ENCODE measurements around the gene PDPN.

Gene PDPN

DNA sequence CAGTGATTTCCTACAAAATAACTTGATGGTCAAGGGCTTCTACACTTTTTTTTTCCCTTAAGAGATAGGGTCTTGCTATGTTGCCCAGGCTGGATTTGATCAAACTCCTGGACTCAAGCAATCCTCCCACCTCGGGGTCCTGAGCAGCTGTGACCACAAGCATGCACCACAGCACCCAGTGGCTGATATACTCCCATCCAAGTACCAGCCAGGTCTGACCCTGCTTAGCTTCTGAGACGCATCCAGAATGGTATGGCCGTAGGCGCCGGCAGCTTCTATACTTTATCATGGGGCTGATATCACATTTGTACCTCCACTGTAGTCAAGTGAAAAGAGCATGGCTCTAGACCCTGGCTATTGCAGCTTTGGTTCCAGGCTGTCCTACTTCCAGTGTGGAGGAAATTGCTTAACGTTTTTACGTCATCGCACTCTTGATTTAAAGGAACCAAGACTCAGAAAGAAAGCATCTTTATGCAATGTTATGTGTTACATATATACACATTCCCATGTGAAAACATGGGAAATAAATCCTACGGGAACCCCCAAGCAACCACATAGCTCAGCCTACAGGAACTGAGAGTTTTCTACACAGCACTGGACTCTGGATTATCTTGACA, 39.5 kb downstream of the PDPN start:
- no peak for TF ChIP-seq CTCF (IDR thresholded peaks at IDR 0.05)
- H3K27ac ChIP-seq: no peak overlapping the region
- DNase-seq (ENCODE audit: low spot score): no peak
- H3K4me3 ChIP-seq: no peak overlapping the region

- no peak for TF ChIP-seq CTCF (IDR thresholded peaks at IDR 0.05)
- H3K4me3 ChIP-seq: no peak overlapping the region
- no peak overlapping the region for H3K27ac ChIP-seq
- DNase-seq (ENCODE audit: low spot score): peak; percentile 12
Observed at GRCh38 chr1:13624526-13624925, 40.9 kb downstream of the PDPN start.

DNA sequence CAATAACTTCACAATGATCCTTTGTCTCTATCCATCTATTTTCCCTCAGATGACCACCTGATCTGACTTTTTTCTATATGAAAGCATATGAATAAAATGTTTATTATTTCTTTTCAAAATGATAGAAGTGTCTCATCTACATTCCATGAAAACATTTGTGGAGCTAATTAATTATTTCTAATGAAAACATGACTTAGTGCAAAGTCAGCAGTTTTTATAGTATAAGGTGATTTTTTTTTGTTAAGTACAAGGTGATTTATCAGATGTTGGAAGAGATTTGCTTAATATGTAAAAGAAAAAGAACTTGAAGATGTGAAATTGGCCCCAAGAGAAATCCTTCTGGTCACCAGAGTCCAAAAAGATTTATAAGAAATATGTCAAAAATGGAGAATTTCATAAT, 43.5 kb downstream of the PDPN start:
- no peak for DNase-seq (ENCODE audit: low spot score)
- Histone ChIP-seq H3K27ac (no peak overlapping the region), H3K4me3 (no peak overlapping the region)
- TF ChIP-seq CTCF (IDR thresholded peaks at IDR 0.05): no peak

GRCh38 chr1:13628218-13628617, 44.6 kb downstream of the PDPN start:
- H3K4me3 ChIP-seq: no peak overlapping the region
- H3K27ac ChIP-seq: no peak overlapping the region
- peak; percentile 52 for DNase-seq (ENCODE audit: low spot score)
- TF ChIP-seq CTCF (IDR thresholded peaks at IDR 0.05): no peak

DNA sequence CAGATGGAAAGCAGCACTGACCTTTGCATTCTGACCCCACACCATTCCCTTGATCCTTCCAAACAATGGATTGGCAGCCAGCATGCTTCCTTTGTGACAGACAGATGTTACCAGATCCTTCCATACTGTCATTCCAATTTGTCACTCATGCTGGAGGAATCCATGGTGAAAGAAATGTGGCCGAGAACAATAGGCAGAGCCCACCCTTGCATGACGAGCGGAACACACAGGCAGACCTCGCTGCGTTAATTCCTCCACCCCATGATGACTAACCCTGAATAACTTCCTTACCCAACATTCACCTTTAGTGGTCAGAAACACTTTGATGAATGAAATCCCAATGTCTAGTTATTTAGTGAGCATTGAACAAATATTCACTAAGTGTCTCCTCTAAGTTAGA, 45.1 kb downstream of the PDPN start:
- H3K27ac ChIP-seq: no peak overlapping the region
- no peak for TF ChIP-seq CTCF (IDR thresholded peaks at IDR 0.05)
- H3K4me3 ChIP-seq: no peak overlapping the region
- no peak for DNase-seq (ENCODE audit: low spot score)

DNA sequence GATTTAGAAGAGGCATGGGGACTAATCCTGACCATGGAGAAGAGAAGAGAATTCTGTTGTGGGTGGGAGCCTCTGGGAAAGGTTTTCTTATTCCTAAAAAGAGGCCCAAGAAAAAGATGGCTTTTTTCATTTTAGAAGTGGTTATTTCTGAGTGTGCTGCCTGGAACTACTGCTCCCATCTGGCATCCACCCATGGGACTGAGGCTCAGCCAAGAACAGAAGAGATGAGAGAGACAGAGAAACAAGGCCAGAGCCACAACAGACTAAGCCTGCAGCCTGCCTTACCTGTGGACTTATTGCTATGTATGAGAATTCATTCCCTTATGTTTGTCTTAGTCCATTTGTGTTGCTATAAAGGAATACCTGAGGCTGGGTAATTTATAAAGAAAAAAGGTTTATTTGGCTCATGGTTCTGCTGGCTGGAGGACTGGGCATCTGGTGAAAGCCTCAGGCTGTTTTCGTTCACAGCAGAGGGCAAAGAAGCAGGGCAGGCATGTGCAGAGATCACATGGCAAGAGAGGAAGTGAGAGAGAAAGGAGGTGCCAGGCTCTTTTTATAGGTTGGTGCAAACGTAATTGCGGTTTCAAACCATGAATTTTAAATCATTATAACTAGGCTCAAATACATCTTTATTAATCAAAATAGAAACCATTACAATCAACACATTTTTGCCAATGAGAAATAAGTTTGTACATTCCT, 58.8 kb downstream of the PDPN start:
- H3K4me3 ChIP-seq: no peak overlapping the region
- H3K27ac ChIP-seq: no peak overlapping the region
- DNase-seq (ENCODE audit: low spot score): no peak
- no peak for TF ChIP-seq CTCF (IDR thresholded peaks at IDR 0.05)

DNA sequence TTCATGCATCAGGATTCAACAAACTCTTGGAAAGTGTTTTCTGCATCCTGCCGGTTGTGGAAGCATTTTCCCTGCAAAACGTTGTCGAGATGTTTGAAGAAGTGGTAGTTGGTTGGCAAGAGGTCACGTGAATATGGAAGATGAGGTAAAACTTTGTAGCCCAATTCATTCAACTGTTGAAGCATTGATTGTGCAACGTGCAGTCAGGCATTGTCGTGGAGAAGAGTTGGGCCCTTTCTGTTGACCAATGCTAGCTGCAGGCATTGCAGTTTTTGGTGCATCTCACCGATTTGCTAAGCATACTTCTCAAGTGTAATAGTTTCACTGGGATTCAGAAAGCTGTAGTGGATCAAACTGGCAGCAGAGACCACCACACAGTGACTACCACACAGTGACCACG, 59.4 kb downstream of the PDPN start:
- no peak overlapping the region for H3K4me3 ChIP-seq
- TF ChIP-seq CTCF (IDR thresholded peaks at IDR 0.05): no peak
- DNase-seq (ENCODE audit: low spot score): no peak
- no peak overlapping the region for H3K27ac ChIP-seq
